Measurements from ENCODE around the gene FHL3.

FHL3 gene

GRCh38 chr1:37997256-37998088 is 7.8 kb downstream of the FHL3 start:
- H3K36me3 ChIP-seq (ENCODE audit: low read length), result no peaks in the 10 kb centered on the region
- H3F3A ChIP-seq (ENCODE audit: insufficient read depth), result no peaks in the 10 kb centered on the region
- no peaks in the 10 kb centered on the region for H4K20me1 ChIP-seq (ENCODE audit: low read depth, low read length)
- TF ChIP-seq CTCF (IDR thresholded peaks at IDR 0.05; ENCODE audit: insufficient read depth, low read length, poor library complexity, severe bottlenecking), result no peak
- TF ChIP-seq EZH2phosphoT487 (conservative IDR thresholded peaks at IDR 0.05; ENCODE audit: low read length), result no peak
- no peak overlapping the region for H2AFZ ChIP-seq (ENCODE audit: low read depth, low read length, severe bottlenecking)
- no peak overlapping the region for H3K9ac ChIP-seq (ENCODE audit: low read length)
- H3K9me3 ChIP-seq (ENCODE audit: insufficient read depth, low read length), result no peaks in the 10 kb centered on the region
- H3K79me2 ChIP-seq (ENCODE audit: insufficient read depth, low read length), result no peaks in the 10 kb centered on the region
- H3K4me3 ChIP-seq (ENCODE audit: insufficient read depth, low read length, poor library complexity, severe bottlenecking), result no peak overlapping the region
- H3K27ac ChIP-seq (ENCODE audit: low read depth, low read length), result no peak overlapping the region
- no peaks in the 10 kb centered on the region for H3K9me2 ChIP-seq (replicated peaks; ENCODE audit: insufficient read depth, low read length)
- no peaks in the 10 kb centered on the region for H3K27me3 ChIP-seq (ENCODE audit: low read length)
- H3K4me2 ChIP-seq (ENCODE audit: low read depth, low read length, poor library complexity, severe bottlenecking), result no peak overlapping the region

- H3K9ac ChIP-seq (ENCODE audit: low read length), result peak overlapping the region; percentile 37
Observed at GRCh38 chr1:37995751-37996345, 9.5 kb downstream of the FHL3 start.

GRCh38 chr1:37994886-37995566 is 10.3 kb downstream of the FHL3 start:
- Histone ChIP-seq H3K9me3 (ENCODE audit: insufficient read depth, low read length) (no peaks in the 10 kb centered on the region), H4K20me1 (ENCODE audit: low read depth, low read length) (no peaks in the 10 kb centered on the region), H3K79me2 (ENCODE audit: insufficient read depth, low read length) (no peaks in the 10 kb centered on the region), H3K27me3 (ENCODE audit: low read length) (no peaks in the 10 kb centered on the region), H3K9me2 (replicated peaks; ENCODE audit: insufficient read depth, low read length) (no peaks in the 10 kb centered on the region), H3K27ac (ENCODE audit: low read depth, low read length) (no peak overlapping the region), H2AFZ (ENCODE audit: low read depth, low read length, severe bottlenecking) (peak overlapping the region; percentile 28), H3K36me3 (ENCODE audit: low read length) (no peaks in the 10 kb centered on the region), H3K4me2 (ENCODE audit: low read depth, low read length, poor library complexity, severe bottlenecking) (peak overlapping the region; percentile 23), H3K9ac (ENCODE audit: low read length) (no peak overlapping the region), H3K4me3 (ENCODE audit: insufficient read depth, low read length, poor library complexity, severe bottlenecking) (no peak overlapping the region), H3F3A (ENCODE audit: insufficient read depth) (0 out of 2 replicates have a peak, but pooled peaks cover 5% of the 10 kb centered on the region)
- TF ChIP-seq EZH2phosphoT487 (conservative IDR thresholded peaks at IDR 0.05; ENCODE audit: low read length) (no peak), CTCF (IDR thresholded peaks at IDR 0.05; ENCODE audit: insufficient read depth, low read length, poor library complexity, severe bottlenecking) (no peak)

More at GRCh38 chr1:37995751-37996345, 9.5 kb downstream of the FHL3 start:
- Histone ChIP-seq H3K36me3 (ENCODE audit: low read length) (no peaks in the 10 kb centered on the region), H3K79me2 (ENCODE audit: insufficient read depth, low read length) (no peaks in the 10 kb centered on the region), H3K9me3 (ENCODE audit: insufficient read depth, low read length) (no peaks in the 10 kb centered on the region), H3K27ac (ENCODE audit: low read depth, low read length) (no peak overlapping the region), H3F3A (ENCODE audit: insufficient read depth) (0 out of 2 replicates have a peak, but pooled peaks cover 5% of the 10 kb centered on the region), H3K9me2 (replicated peaks; ENCODE audit: insufficient read depth, low read length) (no peaks in the 10 kb centered on the region), H3K27me3 (ENCODE audit: low read length) (no peaks in the 10 kb centered on the region), H3K4me2 (ENCODE audit: low read depth, low read length, poor library complexity, severe bottlenecking) (peak overlapping the region; percentile 23), H2AFZ (ENCODE audit: low read depth, low read length, severe bottlenecking) (peak overlapping the region; percentile 69), H3K4me3 (ENCODE audit: insufficient read depth, low read length, poor library complexity, severe bottlenecking) (no peak overlapping the region), H4K20me1 (ENCODE audit: low read depth, low read length) (no peaks in the 10 kb centered on the region)
- TF ChIP-seq EZH2phosphoT487 (conservative IDR thresholded peaks at IDR 0.05; ENCODE audit: low read length) (no peak), CTCF (IDR thresholded peaks at IDR 0.05; ENCODE audit: insufficient read depth, low read length, poor library complexity, severe bottlenecking) (no peak)
